NB4 (cell line): ENCODE results near the gene MSH4.
"Not testable (repeated sequence)": the region's sequence is repeated elsewhere in the genome, so short reads cannot be mapped to it uniquely, and the experiment has no call there.

Source experiments
- MYC ChIP-seq: IDR thresholded peaks from 2 replicates; pipeline ENCODE4 v1.6.1; 2011; ENCODE audit warnings: low read depth, low read length
- POLR2A ChIP-seq: IDR thresholded peaks from 2 replicates; pipeline ENCODE4 v1.6.1; 2011; ENCODE audit warnings: mild to moderate bottlenecking; ENCODE audit not compliant: insufficient read length; ENCODE audit errors: extremely low read depth
- TF ChIP-seq, protein P1 (sequence below): IDR thresholded peaks from one replicate; pipeline ENCODE4 v1.5.1; 2012; ENCODE audit warnings: low read depth, low read length
- TF ChIP-seq, protein P2 (sequence below): IDR thresholded peaks from 2 replicates; pipeline ENCODE4 v1.6.1; 2011; ENCODE audit warnings: low read depth, low read length

DNA sequence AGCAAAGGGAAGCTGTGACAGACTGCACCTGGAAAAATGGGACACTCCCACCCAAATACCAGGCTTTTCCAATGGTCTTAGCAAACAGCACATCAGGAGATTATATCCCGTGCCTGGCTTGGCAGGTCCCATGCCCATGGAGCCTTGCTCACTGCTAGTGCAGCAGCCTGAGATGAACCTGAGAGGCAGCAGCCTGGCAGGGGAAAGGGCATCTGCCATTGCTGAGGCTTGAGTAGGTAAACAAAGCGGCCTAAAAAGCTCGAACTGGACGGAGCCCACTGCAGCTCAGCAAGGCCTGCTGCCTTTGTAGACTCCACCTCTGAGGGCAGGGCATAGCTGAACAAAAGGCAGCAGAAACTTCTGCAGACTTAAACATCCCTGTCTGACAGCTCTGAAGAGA is 18.9 kb upstream of the MSH4 start:
- TF ChIP-seq, protein P1, sequence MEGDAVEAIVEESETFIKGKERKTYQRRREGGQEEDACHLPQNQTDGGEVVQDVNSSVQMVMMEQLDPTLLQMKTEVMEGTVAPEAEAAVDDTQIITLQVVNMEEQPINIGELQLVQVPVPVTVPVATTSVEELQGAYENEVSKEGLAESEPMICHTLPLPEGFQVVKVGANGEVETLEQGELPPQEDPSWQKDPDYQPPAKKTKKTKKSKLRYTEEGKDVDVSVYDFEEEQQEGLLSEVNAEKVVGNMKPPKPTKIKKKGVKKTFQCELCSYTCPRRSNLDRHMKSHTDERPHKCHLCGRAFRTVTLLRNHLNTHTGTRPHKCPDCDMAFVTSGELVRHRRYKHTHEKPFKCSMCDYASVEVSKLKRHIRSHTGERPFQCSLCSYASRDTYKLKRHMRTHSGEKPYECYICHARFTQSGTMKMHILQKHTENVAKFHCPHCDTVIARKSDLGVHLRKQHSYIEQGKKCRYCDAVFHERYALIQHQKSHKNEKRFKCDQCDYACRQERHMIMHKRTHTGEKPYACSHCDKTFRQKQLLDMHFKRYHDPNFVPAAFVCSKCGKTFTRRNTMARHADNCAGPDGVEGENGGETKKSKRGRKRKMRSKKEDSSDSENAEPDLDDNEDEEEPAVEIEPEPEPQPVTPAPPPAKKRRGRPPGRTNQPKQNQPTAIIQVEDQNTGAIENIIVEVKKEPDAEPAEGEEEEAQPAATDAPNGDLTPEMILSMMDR = not testable (repeated sequence)
- not testable (repeated sequence) for TF ChIP-seq MYC, POLR2A
- TF ChIP-seq, protein P2, sequence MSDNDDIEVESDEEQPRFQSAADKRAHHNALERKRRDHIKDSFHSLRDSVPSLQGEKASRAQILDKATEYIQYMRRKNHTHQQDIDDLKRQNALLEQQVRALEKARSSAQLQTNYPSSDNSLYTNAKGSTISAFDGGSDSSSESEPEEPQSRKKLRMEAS = not testable (repeated sequence)
